SU-DHL-6 (cell line): ENCODE data around the gene C11orf87.

ENCODE experiments used
- H2AFZ ChIP-seq: fragments of 200-600 bp; sonication (generic); 2 replicates; pipeline ENCODE4 v1.6.1; 2014; ENCODE audit warnings: low read depth, mild to moderate bottlenecking, moderate library complexity, mixed read lengths, antibody characterized with exemption, low read length; ENCODE audit not compliant: severe bottlenecking
- H3F3A ChIP-seq: fragments of 200-600 bp; shearing (Covaris generic); 2 replicates; pipeline ENCODE4 v1.6.0; 2016; ENCODE audit warnings: antibody characterized with exemption, mild to moderate bottlenecking; ENCODE audit not compliant: insufficient read depth
- H3K27ac ChIP-seq: fragments of 200-600 bp; sonication (generic); 2 replicates; pipeline ENCODE4 v1.5.1; 2016; ENCODE audit warnings: low read depth, mild to moderate bottlenecking, low read length, moderate library complexity, mixed read lengths
- H3K27me3 ChIP-seq: fragments of 200-600 bp; sonication (generic), shearing (Covaris generic); 2 replicates; pipeline ENCODE4 v1.6.0; 2014; ENCODE audit warnings: mild to moderate bottlenecking, low read length
- H3K36me3 ChIP-seq: fragments of 200-600 bp; sonication (generic); 2 replicates; pipeline ENCODE4 v1.6.1; 2014; ENCODE audit warnings: mild to moderate bottlenecking, low read length, mixed read lengths
- H3K4me2 ChIP-seq: fragments of 300-600, 200-600 bp; shearing (Covaris generic), sonication (generic); 2 replicates; pipeline ENCODE4 v1.6.0; 2014; ENCODE audit warnings: low read length, low read depth, mild to moderate bottlenecking; ENCODE audit not compliant: poor library complexity, severe bottlenecking
- H3K4me3 ChIP-seq: fragments of 200-600 bp; sonication (generic); 2 replicates; pipeline ENCODE4 v1.5.1; 2014; ENCODE audit warnings: antibody characterized with exemption, low read length, mild to moderate bottlenecking, mixed read lengths; ENCODE audit not compliant: insufficient read depth, poor library complexity, severe bottlenecking
- H3K79me2 ChIP-seq: fragments of 200-600 bp; sonication (generic); 2 replicates; pipeline ENCODE4 v1.6.1; 2014; ENCODE audit warnings: mild to moderate bottlenecking, low read length, moderate library complexity; ENCODE audit not compliant: insufficient read depth
- H3K9ac ChIP-seq: fragments of 200-600 bp; sonication (generic); 2 replicates; pipeline ENCODE4 v1.7.0; 2014; ENCODE audit warnings: mild to moderate bottlenecking, low read length
- H3K9me2 ChIP-seq: fragments of 200-600 bp; sonication (generic); replicated peaks from 2 replicates; pipeline ENCODE4 v1.6.1; 2014; ENCODE audit warnings: low read length; ENCODE audit not compliant: insufficient read depth
- H3K9me3 ChIP-seq: fragments of 200-600 bp; sonication (generic); 2 replicates; pipeline ENCODE4 v1.6.1; 2014; ENCODE audit warnings: low read length, mixed read lengths; ENCODE audit not compliant: insufficient read depth
- H4K20me1 ChIP-seq: fragments of 200-600 bp; sonication (generic); 2 replicates; pipeline ENCODE4 v1.6.1; 2014; ENCODE audit warnings: low read depth, mild to moderate bottlenecking, antibody characterized with exemption, low read length, moderate library complexity, mixed read lengths
- EZH2phosphoT487 ChIP-seq: fragments of 200-600 bp; sonication (generic), shearing (Covaris generic); conservative IDR thresholded peaks from 2 replicates; pipeline ENCODE4 v1.6.1; 2018; ENCODE audit warnings: mild to moderate bottlenecking, antibody characterized with exemption, low read length, moderate library complexity, mixed read lengths
- TF ChIP-seq, protein P1 (sequence below): fragments of 200-600 bp; sonication (generic); IDR thresholded peaks from one replicate; pipeline ENCODE4 v1.5.1; 2017; ENCODE audit warnings: antibody characterized with exemption, mild to moderate bottlenecking, low read length, moderate library complexity; ENCODE audit not compliant: insufficient read depth, poor library complexity, severe bottlenecking

Gene C11orf87

DNA sequence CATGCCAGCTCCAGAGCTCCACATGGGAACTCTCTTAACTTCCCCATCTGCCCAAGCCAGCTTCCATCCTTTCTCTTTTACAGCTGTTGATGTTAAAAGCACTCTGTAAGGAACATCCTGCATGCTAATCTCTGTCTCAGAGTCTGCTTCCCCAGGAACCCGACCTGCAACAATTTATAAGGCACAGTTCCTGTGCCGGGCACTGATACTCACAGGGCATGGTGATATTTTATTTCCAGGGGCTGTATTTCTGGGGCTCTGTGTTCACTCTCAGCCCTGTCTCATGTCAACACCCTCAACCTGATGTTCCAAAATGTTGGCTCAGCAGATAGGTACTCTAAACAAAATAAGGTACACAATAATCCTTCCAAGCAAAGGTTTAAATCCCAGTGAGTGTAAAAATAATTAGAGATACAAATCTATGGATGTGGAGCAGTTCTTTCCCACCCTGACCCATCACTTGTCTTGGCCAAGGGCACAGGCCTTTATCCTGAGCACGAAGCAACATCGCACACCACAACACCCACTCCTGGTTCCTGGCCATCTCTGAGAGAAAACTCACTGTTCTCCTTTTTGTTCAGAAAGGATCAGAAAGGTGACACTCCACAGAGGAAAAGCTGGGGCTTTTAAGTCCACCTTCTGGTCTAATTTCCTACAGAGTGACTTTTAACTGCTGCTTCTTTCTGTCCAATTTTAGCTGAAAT is 44.8 kb upstream of the C11orf87 start:
- H3K9ac ChIP-seq = no peak overlapping the region
- no peak overlapping the region for H3K27ac ChIP-seq
- H3K27me3 ChIP-seq = no peaks in the 10 kb centered on the region
- H3K79me2 ChIP-seq = no peaks in the 10 kb centered on the region
- no peaks in the 10 kb centered on the region for H3K9me3 ChIP-seq
- H3K4me3 ChIP-seq = no peak overlapping the region
- H3F3A ChIP-seq = no peaks in the 10 kb centered on the region
- no peak for TF ChIP-seq EZH2phosphoT487
- TF ChIP-seq, protein P1, sequence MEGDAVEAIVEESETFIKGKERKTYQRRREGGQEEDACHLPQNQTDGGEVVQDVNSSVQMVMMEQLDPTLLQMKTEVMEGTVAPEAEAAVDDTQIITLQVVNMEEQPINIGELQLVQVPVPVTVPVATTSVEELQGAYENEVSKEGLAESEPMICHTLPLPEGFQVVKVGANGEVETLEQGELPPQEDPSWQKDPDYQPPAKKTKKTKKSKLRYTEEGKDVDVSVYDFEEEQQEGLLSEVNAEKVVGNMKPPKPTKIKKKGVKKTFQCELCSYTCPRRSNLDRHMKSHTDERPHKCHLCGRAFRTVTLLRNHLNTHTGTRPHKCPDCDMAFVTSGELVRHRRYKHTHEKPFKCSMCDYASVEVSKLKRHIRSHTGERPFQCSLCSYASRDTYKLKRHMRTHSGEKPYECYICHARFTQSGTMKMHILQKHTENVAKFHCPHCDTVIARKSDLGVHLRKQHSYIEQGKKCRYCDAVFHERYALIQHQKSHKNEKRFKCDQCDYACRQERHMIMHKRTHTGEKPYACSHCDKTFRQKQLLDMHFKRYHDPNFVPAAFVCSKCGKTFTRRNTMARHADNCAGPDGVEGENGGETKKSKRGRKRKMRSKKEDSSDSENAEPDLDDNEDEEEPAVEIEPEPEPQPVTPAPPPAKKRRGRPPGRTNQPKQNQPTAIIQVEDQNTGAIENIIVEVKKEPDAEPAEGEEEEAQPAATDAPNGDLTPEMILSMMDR = no peak
- H3K9me2 ChIP-seq = no peaks in the 10 kb centered on the region
- H4K20me1 ChIP-seq = no peaks in the 10 kb centered on the region
- no peaks in the 10 kb centered on the region for H3K36me3 ChIP-seq
- H3K4me2 ChIP-seq = no peak overlapping the region
- no peak overlapping the region for H2AFZ ChIP-seq

DNA sequence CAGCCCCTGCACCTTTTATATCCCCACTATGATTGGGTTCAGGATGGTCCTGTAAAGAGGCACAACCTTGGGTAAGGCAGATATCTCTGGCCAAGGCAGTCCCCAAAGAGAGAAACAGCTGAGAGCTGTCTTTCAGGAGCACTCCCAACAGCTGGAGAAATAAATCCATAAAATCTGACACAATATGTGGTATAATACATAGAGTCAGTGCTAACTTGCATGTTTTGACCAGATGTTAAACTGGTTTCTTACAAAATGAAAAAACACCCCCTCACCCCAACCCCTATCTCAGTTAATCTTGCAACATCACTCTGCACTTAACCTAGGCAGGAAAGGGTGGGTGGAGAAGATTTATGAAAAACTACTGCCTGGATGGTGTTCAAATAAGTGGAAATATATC is 44.0 kb upstream of the C11orf87 start:
- no peak overlapping the region for H3K9ac ChIP-seq
- H3K9me3 ChIP-seq = no peaks in the 10 kb centered on the region
- no peaks in the 10 kb centered on the region for H4K20me1 ChIP-seq
- no peaks in the 10 kb centered on the region for H3K9me2 ChIP-seq
- no peaks in the 10 kb centered on the region for H3K27me3 ChIP-seq
- H3K79me2 ChIP-seq = no peaks in the 10 kb centered on the region
- no peak overlapping the region for H3K4me2 ChIP-seq
- H3K27ac ChIP-seq = no peak overlapping the region
- H2AFZ ChIP-seq = no peak overlapping the region
- H3K36me3 ChIP-seq = no peaks in the 10 kb centered on the region
- H3K4me3 ChIP-seq = no peak overlapping the region
- H3F3A ChIP-seq = no peaks in the 10 kb centered on the region
- TF ChIP-seq EZH2phosphoT487 = no peak
- TF ChIP-seq, protein P1 = no peak

DNA sequence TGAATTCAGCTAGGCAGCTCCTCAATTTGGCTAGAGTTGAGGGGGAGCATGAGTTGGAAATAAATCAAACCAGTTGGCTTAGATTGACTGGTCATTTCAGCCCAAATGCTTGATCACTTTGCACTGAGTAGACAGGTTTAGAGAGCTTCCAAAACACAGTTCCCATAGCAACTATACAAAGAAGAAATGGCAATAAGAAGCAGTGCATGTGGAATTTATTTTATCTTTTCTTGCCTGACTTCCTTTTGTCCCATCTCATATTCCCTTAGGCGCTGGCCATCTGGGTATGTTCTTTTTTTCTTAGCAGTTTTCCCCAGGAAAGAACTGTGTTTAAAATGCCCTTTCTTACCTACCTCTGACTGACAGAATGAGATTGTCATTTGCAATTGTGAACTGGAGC is 38.7 kb upstream of the C11orf87 start:
- H3K4me2 ChIP-seq = no peak overlapping the region
- H3K9me2 ChIP-seq = no peaks in the 10 kb centered on the region
- no peaks in the 10 kb centered on the region for H3F3A ChIP-seq
- H3K27ac ChIP-seq = no peak overlapping the region
- no peaks in the 10 kb centered on the region for H3K27me3 ChIP-seq
- H3K36me3 ChIP-seq = no peaks in the 10 kb centered on the region
- no peak overlapping the region for H3K9ac ChIP-seq
- TF ChIP-seq, protein P1 = no peak
- TF ChIP-seq EZH2phosphoT487 = no peak
- H3K4me3 ChIP-seq = no peak overlapping the region
- no peak overlapping the region for H2AFZ ChIP-seq
- H4K20me1 ChIP-seq = no peaks in the 10 kb centered on the region
- no peaks in the 10 kb centered on the region for H3K9me3 ChIP-seq
- H3K79me2 ChIP-seq = no peaks in the 10 kb centered on the region
